GM18502 (cell line): ENCODE results near the gene TCP11L2.

ENCODE experiments used
- ATAC-seq: cut with Tn5 transposase; IDR thresholded peaks from one replicate; pipeline ENCODE4 v1.9.1; 2021; ENCODE audit warnings: mild to moderate bottlenecking; ENCODE audit not compliant: unreplicated experiment, poor library complexity

TCP11L2 gene

DNA sequence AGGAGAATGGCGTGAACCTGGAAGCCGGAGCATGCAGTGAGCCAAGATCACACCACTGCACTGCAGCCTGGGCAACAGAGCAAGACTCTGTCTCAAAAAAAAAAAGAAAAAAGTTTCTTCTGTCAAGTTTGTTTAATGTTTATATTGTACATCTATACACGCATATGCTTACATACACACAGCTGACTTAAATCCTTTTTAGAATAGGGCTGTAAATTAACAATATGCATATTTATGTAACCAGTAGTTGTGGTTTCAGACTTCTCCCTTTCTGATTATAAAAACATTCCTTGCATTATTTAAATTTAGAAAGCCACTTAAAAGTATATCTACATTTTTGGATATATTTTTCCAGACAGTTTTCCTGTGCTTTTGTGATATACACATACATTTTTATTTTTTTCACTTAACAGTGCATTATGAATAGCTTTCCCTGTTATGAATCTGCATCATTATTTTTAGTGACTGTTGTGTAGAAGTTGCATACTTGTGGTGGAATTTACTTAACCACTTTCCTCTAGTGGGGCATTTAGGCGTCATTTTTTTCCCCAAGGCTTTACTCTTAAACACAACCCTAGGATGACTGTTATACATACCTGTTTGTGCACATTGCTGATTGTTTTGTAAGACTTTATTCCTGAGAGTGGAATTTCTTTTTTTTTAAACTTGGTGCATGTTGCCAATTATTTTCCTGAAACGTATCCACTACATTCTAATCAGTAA, 84.4 kb downstream of the TCP11L2 start:
- no peak for ATAC-seq

DNA sequence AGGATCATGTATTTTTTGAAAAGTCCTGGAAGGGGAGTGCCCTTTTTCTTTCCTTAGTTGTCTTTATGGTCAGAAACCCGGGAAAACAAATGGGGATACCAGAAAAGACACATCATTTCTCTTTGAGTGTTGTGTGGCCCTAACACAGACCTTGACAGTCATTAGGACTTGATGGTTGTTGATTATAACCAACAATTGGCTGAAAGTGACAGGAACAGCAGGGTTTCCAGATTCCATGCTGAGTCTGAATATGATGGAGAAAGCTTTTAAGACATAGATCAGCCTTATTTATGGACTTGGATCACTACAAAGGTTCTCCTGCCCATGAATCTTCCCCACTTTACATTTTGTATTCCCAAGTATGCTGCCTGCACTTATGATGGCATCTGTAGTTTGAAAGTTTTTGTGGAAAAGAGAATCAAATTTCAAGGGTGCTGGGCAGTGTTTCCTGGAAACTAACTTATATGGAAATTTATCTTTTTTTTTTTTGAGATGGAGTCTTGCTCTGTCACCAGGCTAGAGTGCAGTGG, 85.4 kb downstream of the TCP11L2 start:
- no peak for ATAC-seq

DNA sequence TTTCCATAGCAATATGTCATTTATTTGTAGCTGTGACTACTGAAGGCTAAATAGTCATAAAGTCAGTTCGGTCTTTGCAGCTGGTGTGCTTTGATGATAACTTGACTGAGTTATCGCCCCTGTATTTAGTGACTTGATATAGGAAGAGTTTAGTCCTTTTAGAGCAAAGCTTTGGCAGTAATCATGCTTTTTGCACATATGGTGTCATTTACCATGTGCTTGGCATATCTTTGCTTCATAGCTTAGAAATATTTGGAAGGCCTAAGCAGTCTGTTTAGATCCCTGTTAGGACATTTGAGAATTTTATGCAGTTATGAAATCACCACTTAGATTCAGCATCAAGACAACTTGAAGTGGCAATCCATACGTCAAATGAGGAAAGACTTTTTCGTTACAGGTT, 86.6 kb downstream of the TCP11L2 start:
- ATAC-seq: no peak

DNA sequence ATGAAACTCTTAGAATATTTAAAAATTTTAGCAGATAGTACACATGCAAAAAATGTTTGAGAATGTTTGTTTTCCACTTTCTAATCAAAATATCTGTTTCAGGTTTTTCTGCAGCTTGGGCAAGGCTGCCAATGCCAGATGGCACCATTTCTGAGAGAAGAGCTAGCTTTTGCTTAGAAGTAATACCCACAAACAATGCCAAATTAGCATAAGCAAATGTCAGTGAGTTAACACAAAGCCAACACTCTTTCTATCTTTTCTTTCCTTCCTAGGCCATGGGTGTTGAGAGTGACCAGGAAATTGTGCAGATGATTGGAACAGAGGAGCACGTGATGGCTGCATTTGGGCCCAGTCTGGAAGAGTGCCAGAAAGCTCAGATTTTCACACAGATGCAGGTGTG, 90.2 kb downstream of the TCP11L2 start:
- no peak for ATAC-seq
